ENCODE measurements around the gene MUC20.
A peak's percentile ranks its signal among the peaks of the same experiment; 100 is the strongest.
"Not testable (repeated sequence)": the region's sequence is repeated elsewhere in the genome, so short reads cannot be mapped to it uniquely, and the experiment has no call there.

MUC20 gene

GRCh38 chr3:195708626-195709481 lies 11.9 kb upstream of the MUC20 start:
- peaks cover 9% of the 10 kb centered on the region for H3K36me3 Mint-ChIP-seq (ENCODE audit: insufficient read depth)
- H3K27ac Mint-ChIP-seq (ENCODE audit: low read depth), result no peak overlapping the region
- no peaks in the 10 kb centered on the region for H3K9me3 Mint-ChIP-seq
- DNase-seq (ENCODE audit: low spot score in 2 of 2) (no peak), ATAC-seq (replicated peaks; ENCODE audit: extremely low read depth, poor library complexity, severe bottlenecking) (no peak)
- H3K4me1 Mint-ChIP-seq, result peaks cover 4% of the 10 kb centered on the region
- H3K4me3 Mint-ChIP-seq, result no peak overlapping the region
- H3K27me3 Mint-ChIP-seq, result no peaks in the 10 kb centered on the region

GRCh38 chr3:195709676-195710085 lies 11.1 kb upstream of the MUC20 start:
- Mint-ChIP-seq H3K27me3 (no peaks in the 10 kb centered on the region), H3K4me3 (no peak overlapping the region), H3K9me3 (no peaks in the 10 kb centered on the region), H3K36me3 (ENCODE audit: insufficient read depth) (peaks cover 9% of the 10 kb centered on the region), H3K27ac (ENCODE audit: low read depth) (no peak overlapping the region), H3K4me1 (peaks cover 4% of the 10 kb centered on the region)
- ATAC-seq (replicated peaks; ENCODE audit: extremely low read depth, poor library complexity, severe bottlenecking) (no peak), DNase-seq (ENCODE audit: low spot score in 2 of 2) (no peak)

- H3K27me3 Mint-ChIP-seq; DNase-seq (ENCODE audit: low spot score in 2 of 2); H3K36me3 Mint-ChIP-seq (ENCODE audit: insufficient read depth); H3K9me3 Mint-ChIP-seq; H3K4me3 Mint-ChIP-seq; H3K4me1 Mint-ChIP-seq; ATAC-seq (replicated peaks; ENCODE audit: extremely low read depth, poor library complexity, severe bottlenecking): not testable (repeated sequence)
- peak overlapping the region; percentile 3 for H3K27ac Mint-ChIP-seq (ENCODE audit: low read depth)
These were observed 10.5 kb upstream of the MUC20 start for GRCh38 chr3:195710126-195710905.

- not testable (repeated sequence) for H3K9me3 Mint-ChIP-seq; H3K27ac Mint-ChIP-seq (ENCODE audit: low read depth); H3K36me3 Mint-ChIP-seq (ENCODE audit: insufficient read depth); DNase-seq (ENCODE audit: low spot score in 2 of 2); H3K4me3 Mint-ChIP-seq; H3K27me3 Mint-ChIP-seq; ATAC-seq (replicated peaks; ENCODE audit: extremely low read depth, poor library complexity, severe bottlenecking); H3K4me1 Mint-ChIP-seq
These were observed 9.5 kb upstream of the MUC20 start for GRCh38 chr3:195711091-195711812.

- no peak overlapping the region for H3K4me3 Mint-ChIP-seq
- no peak overlapping the region for H3K27ac Mint-ChIP-seq (ENCODE audit: low read depth)
- no peaks in the 10 kb centered on the region for H3K27me3 Mint-ChIP-seq
- peaks cover 9% of the 10 kb centered on the region for H3K36me3 Mint-ChIP-seq (ENCODE audit: insufficient read depth)
- H3K4me1 Mint-ChIP-seq, result peaks cover 4% of the 10 kb centered on the region
- H3K9me3 Mint-ChIP-seq, result no peaks in the 10 kb centered on the region
- ATAC-seq (replicated peaks; ENCODE audit: extremely low read depth, poor library complexity, severe bottlenecking), result peak; percentile 55
- DNase-seq (ENCODE audit: low spot score in 2 of 2), result no peak
These were observed 8.8 kb upstream of the MUC20 start for GRCh38 chr3:195711813-195712534.

- not testable (repeated sequence) for H3K27me3 Mint-ChIP-seq; H3K4me1 Mint-ChIP-seq; H3K27ac Mint-ChIP-seq (ENCODE audit: low read depth); DNase-seq (ENCODE audit: low spot score in 2 of 2); H3K9me3 Mint-ChIP-seq; H3K4me3 Mint-ChIP-seq; H3K36me3 Mint-ChIP-seq (ENCODE audit: insufficient read depth)
- ATAC-seq (replicated peaks; ENCODE audit: extremely low read depth, poor library complexity, severe bottlenecking), result peak; percentile 21
These were observed 8.3 kb upstream of the MUC20 start for GRCh38 chr3:195712535-195712910.

GRCh38 chr3:195713150-195713549 lies 7.6 kb upstream of the MUC20 start:
- DNase-seq (ENCODE audit: low spot score in 2 of 2); H3K27me3 Mint-ChIP-seq; H3K27ac Mint-ChIP-seq (ENCODE audit: low read depth); H3K36me3 Mint-ChIP-seq (ENCODE audit: insufficient read depth); H3K4me3 Mint-ChIP-seq; H3K9me3 Mint-ChIP-seq; ATAC-seq (replicated peaks; ENCODE audit: extremely low read depth, poor library complexity, severe bottlenecking); H3K4me1 Mint-ChIP-seq: not testable (repeated sequence)

- ATAC-seq (replicated peaks; ENCODE audit: extremely low read depth, poor library complexity, severe bottlenecking) (no peak), DNase-seq (ENCODE audit: low spot score in 2 of 2) (no peak)
- no peaks in the 10 kb centered on the region for H3K4me1 Mint-ChIP-seq
- H3K36me3 Mint-ChIP-seq (ENCODE audit: insufficient read depth), result peaks cover 9% of the 10 kb centered on the region
- H3K9me3 Mint-ChIP-seq, result no peaks in the 10 kb centered on the region
- H3K27me3 Mint-ChIP-seq, result no peaks in the 10 kb centered on the region
- no peak overlapping the region for H3K4me3 Mint-ChIP-seq
- no peak overlapping the region for H3K27ac Mint-ChIP-seq (ENCODE audit: low read depth)
These were observed 6.3 kb upstream of the MUC20 start for GRCh38 chr3:195714380-195715011.

- H3K9me3 Mint-ChIP-seq, result no peaks in the 10 kb centered on the region
- no peak for ATAC-seq (replicated peaks; ENCODE audit: extremely low read depth, poor library complexity, severe bottlenecking)
- DNase-seq (ENCODE audit: low spot score in 2 of 2), result no peak
- H3K36me3 Mint-ChIP-seq (ENCODE audit: insufficient read depth), result peaks cover 9% of the 10 kb centered on the region
- H3K4me3 Mint-ChIP-seq, result no peak overlapping the region
- H3K27me3 Mint-ChIP-seq, result no peaks in the 10 kb centered on the region
- no peaks in the 10 kb centered on the region for H3K4me1 Mint-ChIP-seq
- no peak overlapping the region for H3K27ac Mint-ChIP-seq (ENCODE audit: low read depth)
These were observed 5.6 kb upstream of the MUC20 start for GRCh38 chr3:195715134-195715533.

- no peak overlapping the region for H3K4me3 Mint-ChIP-seq
- H3K27me3 Mint-ChIP-seq, result no peaks in the 10 kb centered on the region
- no peaks in the 10 kb centered on the region for H3K9me3 Mint-ChIP-seq
- H3K4me1 Mint-ChIP-seq, result peaks cover 1% of the 10 kb centered on the region
- no peak overlapping the region for H3K27ac Mint-ChIP-seq (ENCODE audit: low read depth)
- DNase-seq (ENCODE audit: low spot score in 2 of 2) (no peak), ATAC-seq (replicated peaks; ENCODE audit: extremely low read depth, poor library complexity, severe bottlenecking) (no peak)
- H3K36me3 Mint-ChIP-seq (ENCODE audit: insufficient read depth), result peaks cover 9% of the 10 kb centered on the region
These were observed 5.1 kb upstream of the MUC20 start for GRCh38 chr3:195715583-195716266.

GRCh38 chr3:195717416-195717815 lies 3.4 kb upstream of the MUC20 start:
- Mint-ChIP-seq H3K4me1 (peaks cover 5% of the 10 kb centered on the region), H3K27ac (ENCODE audit: low read depth) (no peak overlapping the region), H3K9me3 (no peaks in the 10 kb centered on the region), H3K36me3 (ENCODE audit: insufficient read depth) (peaks cover 2% of the 10 kb centered on the region), H3K4me3 (no peak overlapping the region), H3K27me3 (no peaks in the 10 kb centered on the region)
- ATAC-seq (replicated peaks; ENCODE audit: extremely low read depth, poor library complexity, severe bottlenecking), result no peak
- DNase-seq (ENCODE audit: low spot score in 2 of 2), result no peak
